HCEC 1CT (cell line): ENCODE measurements around the gene BABAM2.
A peak's percentile ranks its signal among the peaks of the same experiment; 100 is the strongest.

Experiments used
- DNase-seq: peaks from one replicate; pipeline ENCODE4 v3.0.0-alpha.2; 2017

Gene BABAM2

DNA sequence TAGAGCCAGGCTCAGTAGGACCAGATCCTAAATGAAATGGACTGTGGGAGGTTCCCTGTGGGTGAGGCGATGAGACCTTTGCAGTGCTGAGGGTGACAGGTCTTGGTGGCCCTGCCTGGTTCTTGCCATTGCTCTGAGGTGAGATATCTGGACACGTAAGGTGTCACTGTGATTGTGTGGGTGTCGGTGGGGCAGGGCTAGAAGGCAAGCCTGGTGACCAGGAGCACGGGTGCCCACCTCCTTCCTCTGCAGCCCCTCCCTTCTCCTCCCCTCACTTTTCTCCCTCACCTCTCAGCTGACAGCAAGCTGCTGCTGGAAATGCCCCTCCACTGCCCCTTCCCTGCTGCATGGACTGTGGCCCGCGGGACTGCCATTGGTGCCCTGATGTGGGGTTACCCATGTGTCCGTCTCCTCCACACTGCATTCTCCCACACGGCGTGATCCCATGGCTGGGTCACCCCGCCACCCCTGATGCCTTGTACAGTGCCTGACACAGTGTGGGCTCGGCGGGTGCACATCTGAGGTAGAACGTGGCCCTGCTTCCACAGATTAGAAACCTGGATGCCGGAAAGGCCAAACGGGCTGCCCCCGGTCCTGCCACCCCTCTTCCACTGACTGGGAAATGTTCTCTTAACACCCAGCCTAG is 446.6 kb downstream of the BABAM2 start:
- no peak for DNase-seq

GRCh38 chr2:28338046-28338817 is 447.7 kb downstream of the BABAM2 start:
- peak; percentile 72 for DNase-seq

DNA sequence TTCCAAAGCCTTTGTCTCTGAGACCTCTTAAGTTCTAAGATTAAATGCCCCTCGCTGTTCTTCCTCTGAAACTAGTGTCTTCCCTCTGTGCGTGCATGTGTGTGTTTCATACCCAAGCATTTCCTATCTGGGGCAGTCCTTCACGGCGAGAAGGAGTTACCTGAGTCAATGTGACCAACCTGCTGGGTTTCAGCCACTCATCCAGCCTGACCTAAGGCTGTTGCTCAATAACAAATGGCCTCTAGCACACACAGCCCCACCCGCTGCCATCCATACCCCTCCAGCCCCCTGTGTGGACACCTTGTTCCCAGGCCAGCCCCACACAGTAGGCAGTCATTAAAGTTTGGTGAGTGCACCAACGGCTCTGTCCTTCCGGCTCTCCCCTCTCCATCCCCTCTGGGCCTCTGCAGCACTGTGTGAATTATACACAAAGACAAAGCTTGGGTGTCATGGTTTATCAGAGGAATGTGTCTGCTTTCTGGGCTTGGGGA is 448.3 kb downstream of the BABAM2 start:
- no peak for DNase-seq

DNA sequence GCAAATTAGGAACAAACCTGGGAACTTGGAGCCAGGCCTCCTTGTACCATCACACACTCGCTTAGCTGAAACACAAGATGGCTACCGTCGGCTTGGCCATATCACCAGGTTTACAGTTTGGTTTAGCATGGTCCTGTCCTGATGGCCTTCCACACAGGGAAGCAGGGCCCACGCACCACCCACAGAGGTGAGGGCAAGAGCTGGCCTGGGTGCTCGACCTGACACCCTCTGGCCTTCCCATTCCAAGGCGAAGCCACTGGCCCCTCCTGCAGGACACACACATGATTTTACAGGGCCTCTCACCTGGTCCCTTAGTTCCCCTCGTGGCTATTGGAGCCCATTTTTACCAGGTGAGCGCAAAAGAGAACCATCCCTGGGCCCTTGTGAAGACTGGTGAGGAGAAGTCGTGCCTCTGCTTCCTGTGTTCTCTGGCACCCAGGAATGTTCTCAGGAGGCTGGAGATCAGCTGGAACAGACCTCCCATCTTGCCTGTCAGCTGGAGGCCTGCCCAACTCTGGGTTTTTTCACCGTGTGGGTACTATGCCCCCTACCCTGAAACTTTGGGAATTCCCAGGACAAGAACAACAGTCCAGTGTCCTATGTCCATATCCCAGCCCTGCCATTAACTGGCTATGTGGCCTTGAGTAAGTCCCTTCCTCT is 449.1 kb downstream of the BABAM2 start:
- no peak for DNase-seq

GRCh38 chr2:28340312-28341202 is 450.0 kb downstream of the BABAM2 start:
- DNase-seq = no peak

- DNase-seq = no peak
These were observed 450.8 kb downstream of the BABAM2 start for GRCh38 chr2:28341208-28341891.

DNA sequence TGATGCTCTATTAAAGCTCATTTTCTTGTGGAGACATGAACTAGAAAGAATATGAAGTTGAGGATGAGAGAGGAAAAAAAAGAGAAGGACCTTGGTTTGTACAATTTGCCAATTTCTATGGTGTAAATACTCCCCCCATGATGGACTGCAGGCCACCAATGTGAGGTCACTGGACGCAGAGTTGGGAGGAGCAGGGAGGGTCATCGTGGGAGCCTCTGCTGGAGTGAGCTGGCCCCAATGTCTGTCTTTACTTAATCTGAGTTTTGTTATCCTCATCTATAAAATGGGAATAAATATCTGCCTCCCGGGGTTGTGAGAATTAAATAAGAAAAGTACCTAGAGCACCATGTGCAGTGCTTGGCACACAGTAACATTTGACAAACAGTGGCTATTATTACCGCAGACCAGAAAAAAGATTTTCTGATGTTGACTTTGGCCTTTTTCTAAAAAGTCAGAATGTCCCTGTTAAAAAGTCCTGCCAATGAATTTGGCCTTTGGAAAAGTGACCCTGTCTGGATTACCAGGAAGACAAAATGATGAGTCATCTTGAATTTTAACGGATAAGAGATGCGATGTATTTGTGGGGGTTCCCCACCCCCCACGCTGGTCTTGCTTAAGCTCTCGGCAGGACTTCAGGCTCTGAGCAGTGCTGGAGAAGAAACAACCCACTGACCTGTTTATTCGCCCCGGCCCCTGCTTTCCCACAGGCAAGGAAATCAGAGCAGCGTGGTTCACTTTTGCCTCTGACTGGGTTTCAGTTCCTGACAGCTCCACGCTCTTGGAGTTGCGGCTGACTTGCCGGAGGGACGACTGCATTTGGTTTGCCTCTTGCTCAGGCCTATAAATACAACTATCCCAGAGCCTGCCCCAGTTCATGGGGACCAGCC is 451.8 kb downstream of the BABAM2 start:
- peak; percentile 74 for DNase-seq

DNA sequence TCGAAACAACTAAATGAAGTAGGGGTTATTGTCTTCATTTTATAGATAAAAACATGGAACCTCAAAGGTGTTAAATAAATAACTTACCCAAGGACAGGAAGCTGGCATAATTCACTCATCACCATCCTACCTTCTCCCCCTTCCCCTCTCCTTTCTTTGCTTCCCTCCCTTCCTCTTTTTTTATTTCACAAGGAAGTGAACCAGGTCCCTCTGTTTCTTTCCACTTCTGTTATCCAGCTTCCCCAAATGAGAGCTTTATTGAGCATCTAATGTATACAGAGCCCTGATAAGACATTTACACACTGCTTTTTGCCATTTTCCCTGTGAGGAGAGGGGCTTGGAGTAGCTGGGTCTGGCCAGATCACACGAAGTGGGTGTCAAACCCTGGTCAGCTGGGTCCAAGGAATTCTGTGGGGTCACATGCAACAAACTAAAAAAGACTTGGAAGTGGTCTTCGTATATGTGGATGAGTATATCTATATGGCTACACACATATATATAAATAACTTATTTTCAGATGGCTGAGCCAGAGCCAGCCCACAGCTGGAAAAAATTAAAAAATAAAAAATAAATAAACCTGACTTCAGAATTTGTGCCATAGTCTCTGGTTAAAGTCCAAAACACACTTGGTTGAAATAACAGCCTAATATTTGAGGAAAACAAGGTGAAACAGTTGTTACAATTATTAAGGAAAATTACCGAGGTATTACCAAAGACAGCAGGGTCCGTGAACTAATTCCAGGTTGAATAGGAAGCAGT is 452.8 kb downstream of the BABAM2 start:
- no peak for DNase-seq

DNA sequence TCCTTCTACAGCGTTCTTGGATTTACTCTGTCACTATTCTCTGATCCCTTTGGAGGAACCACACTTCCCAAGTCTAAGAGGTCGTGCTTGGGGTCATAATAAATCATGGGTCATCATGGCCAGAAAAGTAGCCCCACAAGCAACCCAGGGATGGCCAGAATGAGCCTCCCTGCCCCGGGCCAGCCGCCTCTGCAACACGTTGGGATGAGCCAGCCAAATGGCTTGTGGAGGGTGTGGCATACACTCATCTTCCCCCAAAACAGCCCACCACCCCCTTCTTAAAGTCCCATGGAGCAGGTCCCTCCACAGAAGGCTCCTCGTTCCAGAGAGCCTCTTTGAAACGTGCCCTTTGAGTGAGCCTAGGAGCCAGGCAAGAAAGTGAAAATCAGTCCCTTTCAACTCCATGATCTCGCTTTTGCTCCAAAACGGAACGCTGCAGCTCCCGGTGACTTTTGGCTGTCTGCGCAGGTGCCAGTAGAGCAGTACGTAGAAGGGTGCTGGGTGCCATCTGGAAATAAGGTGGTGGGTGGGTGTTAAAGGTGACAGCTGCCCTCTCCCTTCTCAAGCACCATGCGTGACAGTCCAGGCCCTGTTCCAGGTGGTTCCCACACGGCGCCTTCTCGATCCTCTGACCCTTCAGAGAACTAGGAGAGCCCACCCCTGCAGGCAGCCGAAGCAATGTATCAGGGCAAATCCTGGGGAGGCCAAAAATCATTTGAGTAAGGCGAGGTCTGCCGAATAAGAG is 453.6 kb downstream of the BABAM2 start:
- no peak for DNase-seq

- DNase-seq = no peak
These were observed 454.3 kb downstream of the BABAM2 start for GRCh38 chr2:28344756-28345373.

DNA sequence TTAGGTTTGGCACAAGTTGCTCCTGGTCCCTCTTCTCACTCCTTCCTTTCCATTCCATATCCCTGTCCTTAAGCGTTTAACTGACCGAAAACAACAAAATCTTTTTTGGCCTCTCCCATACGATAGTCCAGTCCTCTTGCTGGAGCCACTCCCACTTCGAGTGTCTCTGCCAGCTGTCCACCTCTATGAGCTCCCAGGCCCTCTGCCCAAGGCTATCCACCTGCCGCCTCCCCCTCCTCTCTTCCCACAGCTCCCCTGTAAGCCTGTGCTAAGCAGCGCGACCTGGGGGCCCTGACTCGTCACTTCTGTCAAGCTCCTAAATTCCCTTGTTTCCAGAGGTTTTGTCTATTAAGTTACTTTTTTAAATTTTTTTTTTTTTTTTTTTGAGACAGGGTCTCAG is 455.1 kb downstream of the BABAM2 start:
- no peak for DNase-seq

- peak; percentile 52 for DNase-seq
These were observed 456.1 kb downstream of the BABAM2 start for GRCh38 chr2:28346587-28346986.

- no peak for DNase-seq
These were observed 456.7 kb downstream of the BABAM2 start for GRCh38 chr2:28347193-28347592.

DNA sequence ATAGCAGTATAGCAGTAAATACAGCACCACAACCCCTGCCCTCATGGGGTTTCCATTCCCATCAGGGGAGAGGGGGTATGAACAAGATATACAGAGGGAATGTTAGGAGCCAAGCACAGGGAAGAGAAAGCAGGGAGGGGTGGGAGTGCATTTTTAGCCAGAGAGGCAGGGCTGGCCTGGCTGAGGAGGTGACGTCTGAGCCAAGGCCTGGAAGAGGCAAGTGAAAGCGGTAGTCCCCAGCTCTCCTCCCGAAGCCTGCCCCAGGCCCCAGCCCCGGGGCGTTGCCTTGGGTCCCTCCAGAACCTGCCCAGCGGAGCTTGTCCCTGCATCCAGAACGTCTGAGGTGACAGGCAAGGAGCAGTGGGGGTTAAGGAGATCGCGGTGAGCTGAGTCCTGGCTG is 457.1 kb downstream of the BABAM2 start:
- DNase-seq = no peak

GRCh38 chr2:28348149-28348567 is 457.6 kb downstream of the BABAM2 start:
- DNase-seq = no peak

- DNase-seq = no peak
These were observed 458.4 kb downstream of the BABAM2 start for GRCh38 chr2:28348921-28349320.

DNA sequence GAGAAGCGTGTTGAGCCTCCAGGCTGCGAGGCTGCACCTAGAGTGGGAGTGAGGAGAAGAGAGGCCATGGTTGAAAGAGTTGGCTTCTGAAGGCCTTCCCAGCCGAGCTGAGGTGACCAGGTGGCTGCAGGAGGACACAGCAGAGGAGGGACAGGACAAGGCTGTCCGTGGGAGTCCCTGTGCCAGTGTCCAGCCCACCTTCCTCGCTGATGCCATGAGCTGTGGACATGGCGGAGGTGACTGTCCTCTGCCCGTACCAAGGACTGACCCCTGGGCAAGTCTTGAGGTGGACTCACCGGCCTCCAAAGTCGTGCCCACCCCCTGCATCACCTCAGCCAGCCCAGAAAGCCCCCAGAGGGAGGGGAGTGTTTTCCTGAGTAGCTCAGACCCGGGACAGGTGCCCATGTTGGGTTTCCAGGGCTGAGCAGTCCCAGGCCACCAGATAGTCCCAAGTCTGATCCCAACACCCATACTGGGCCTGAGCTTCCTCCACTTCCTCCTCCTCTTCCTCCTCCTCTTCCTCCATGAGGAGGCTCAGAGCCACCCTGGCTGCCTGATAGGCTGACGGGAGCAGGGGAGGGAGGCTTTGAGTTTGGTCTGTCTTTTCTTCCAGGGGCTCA is 459.1 kb downstream of the BABAM2 start:
- DNase-seq = no peak

DNA sequence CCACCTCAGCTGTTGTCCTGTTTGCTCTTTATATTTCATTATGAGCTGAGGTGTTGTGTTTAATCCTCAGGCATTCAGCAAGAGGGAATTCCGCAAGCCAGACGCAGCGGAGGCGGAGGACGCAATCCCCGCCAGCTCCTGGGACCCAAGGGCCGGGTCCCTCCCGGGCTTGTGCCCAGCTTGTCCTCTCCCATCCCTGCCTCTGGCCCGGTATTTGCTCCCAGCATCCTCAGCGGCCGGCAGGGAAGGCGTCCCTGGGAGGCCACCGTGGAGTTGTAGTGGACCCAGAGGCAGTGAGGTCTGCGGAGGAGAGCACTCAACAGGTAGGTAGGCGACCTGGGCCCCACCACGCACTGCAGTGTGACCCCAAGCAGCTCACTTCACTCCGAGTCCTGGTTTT is 459.7 kb downstream of the BABAM2 start:
- DNase-seq = no peak
